BLaER1 (cell line): ENCODE measurements around the gene GTSE1.
"Not testable (repeated sequence)": the region's sequence is repeated elsewhere in the genome, so short reads cannot be mapped to it uniquely, and the experiment has no call there.

Experiments used
- H3K27ac ChIP-seq: shearing (Covaris generic); formaldehyde crosslinking; 2 replicates; pipeline ENCODE4 v1.8.1; 2022
- H3K27me3 ChIP-seq: shearing (Covaris generic); formaldehyde crosslinking; 2 replicates; pipeline ENCODE4 v1.8.1; 2022
- H3K36me3 ChIP-seq: shearing (Covaris generic); formaldehyde crosslinking; 2 replicates; pipeline ENCODE4 v1.8.1; 2022
- H3K4me1 ChIP-seq: shearing (Covaris generic); formaldehyde crosslinking; 2 replicates; pipeline ENCODE4 v1.8.1; 2022
- H3K4me2 ChIP-seq: shearing (Covaris generic); formaldehyde crosslinking; 2 replicates; pipeline ENCODE4 v1.8.1; 2022
- H3K4me3 ChIP-seq: shearing (Covaris generic); formaldehyde crosslinking; 2 replicates; pipeline ENCODE4 v1.8.1; 2022
- H3K9ac ChIP-seq: shearing (Covaris generic); formaldehyde crosslinking; 2 replicates; pipeline ENCODE4 v1.8.1; 2022
- H3K9me3 ChIP-seq: shearing (Covaris generic); formaldehyde crosslinking; 2 replicates; pipeline ENCODE4 v1.8.1; 2022
- H4K20me1 ChIP-seq: shearing (Covaris generic); formaldehyde crosslinking; 2 replicates; pipeline ENCODE4 v1.8.1; 2022
- Cebpa-rat ChIP-seq: shearing (Covaris generic); IDR thresholded peaks from 2 replicates; pipeline ENCODE4 v1.8.1; 2022

GTSE1 gene

DNA sequence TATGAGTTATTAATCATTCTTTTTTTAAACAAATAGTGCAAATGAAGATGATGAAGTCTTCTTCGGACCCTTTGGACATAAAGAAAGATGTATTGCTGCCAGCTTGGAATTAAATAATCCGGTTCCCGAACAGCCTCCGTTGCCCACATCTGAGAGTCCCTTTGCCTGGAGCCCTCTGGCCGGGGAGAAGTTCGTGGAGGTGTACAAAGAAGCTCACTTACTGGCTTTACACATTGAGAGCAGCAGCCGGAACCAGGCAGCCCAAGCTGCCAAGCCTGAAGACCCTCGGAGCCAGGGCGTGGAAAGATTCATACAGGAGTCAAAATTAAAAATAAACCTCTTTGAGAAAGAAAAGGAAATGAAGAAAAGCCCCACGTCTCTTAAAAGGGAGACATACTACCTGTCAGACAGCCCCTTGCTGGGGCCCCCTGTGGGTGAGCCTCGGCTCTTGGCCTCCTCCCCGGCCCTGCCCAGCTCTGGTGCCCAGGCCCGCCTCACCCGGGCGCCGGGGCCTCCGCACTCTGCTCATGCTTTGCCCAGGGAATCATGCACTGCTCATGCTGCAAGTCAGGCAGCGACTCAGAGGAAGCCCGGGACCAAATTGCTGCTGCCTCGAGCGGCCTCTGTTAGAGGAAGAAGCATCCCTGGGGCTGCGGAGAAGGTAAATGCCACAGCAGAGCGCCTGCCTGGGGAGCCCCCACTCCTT, 11.8 kb downstream of the GTSE1 start:
- TF ChIP-seq Cebpa-rat = no peak
- H3K9ac ChIP-seq = no peak overlapping the region
- no peak overlapping the region for H3K4me3 ChIP-seq
- H3K9me3 ChIP-seq = no peaks in the 10 kb centered on the region
- H3K27me3 ChIP-seq = no peaks in the 10 kb centered on the region
- H3K36me3 ChIP-seq = peaks cover 96% of the 10 kb centered on the region
- H3K27ac ChIP-seq = peak overlapping the region; percentile 7; the same call in 1 of the 2 replicates
- H4K20me1 ChIP-seq = peaks cover 58% of the 10 kb centered on the region
- H3K4me2 ChIP-seq = no peak overlapping the region
- H3K4me1 ChIP-seq = peaks cover 5% of the 10 kb centered on the region; the same call in 1 of the 2 replicates

DNA sequence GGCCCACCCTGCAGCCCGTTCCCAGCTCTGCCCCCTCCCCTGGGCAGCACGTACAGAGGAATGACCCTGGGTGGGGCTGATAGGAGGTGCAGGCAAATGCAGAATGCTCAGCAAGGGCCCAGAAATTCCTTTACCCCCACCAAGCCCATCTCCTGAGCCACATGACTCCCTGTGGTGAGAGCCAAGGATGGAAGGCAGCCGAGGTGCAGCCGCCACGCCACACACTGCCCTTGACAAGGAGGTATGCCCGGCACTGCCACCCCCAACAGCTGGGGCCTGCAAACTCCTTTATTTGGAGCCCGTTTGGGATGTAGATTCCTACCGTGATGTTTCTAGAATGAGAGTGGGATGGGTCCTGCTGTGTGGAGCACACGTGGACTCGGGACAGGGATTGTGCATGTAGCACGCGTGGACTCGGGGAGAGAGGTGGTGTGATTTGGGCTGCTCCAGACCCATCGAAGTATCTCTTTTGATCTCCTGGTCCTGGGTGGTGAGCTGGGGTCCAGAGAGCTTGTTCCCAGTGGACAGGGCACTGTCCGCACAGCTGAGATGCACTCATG, 12.9 kb downstream of the GTSE1 start:
- Histone ChIP-seq H3K27me3 (no peaks in the 10 kb centered on the region), H3K4me1 (no peaks in the 10 kb centered on the region), H3K9me3 (no peaks in the 10 kb centered on the region), H3K36me3 (peaks cover 96% of the 10 kb centered on the region), H3K4me2 (no peak overlapping the region), H3K4me3 (no peak overlapping the region), H3K9ac (no peak overlapping the region), H3K27ac (no peak overlapping the region), H4K20me1 (peaks cover 46% of the 10 kb centered on the region)
- no peak for TF ChIP-seq Cebpa-rat

- Histone ChIP-seq H3K9me3 (no peaks in the 10 kb centered on the region), H3K36me3 (peaks cover 100% of the 10 kb centered on the region), H4K20me1 (peaks cover 36% of the 10 kb centered on the region), H3K4me1 (no peaks in the 10 kb centered on the region), H3K4me2 (no peak overlapping the region), H3K27ac (no peak overlapping the region; the same call in 1 of the 2 replicates), H3K4me3 (no peak overlapping the region), H3K27me3 (no peaks in the 10 kb centered on the region), H3K9ac (no peak overlapping the region)
- TF ChIP-seq Cebpa-rat = no peak
These were observed 15.4 kb downstream of the GTSE1 start for GRCh38 chr22:46312056-46312455.

DNA sequence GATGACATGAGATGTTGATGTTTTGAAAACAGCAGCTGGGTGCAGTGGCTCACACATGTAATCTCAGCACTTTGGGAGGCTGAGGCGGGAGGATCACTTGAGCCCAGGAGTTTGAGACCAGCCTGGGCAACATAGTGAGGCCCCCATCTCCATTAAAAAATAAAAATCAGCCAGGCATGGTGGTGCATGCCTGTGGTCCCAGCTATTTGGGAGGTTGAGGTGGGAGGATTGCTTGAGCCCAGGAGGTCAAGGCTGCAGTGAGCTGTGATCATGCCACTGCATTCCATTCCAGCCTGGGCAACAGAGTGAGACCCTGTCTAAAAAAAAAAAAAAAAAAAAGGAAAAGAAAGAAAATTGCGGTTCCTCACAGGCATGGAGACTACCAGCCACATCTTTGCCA, 16.2 kb downstream of the GTSE1 start:
- Histone ChIP-seq H3K36me3 (peaks cover 100% of the 10 kb centered on the region), H4K20me1 (peaks cover 35% of the 10 kb centered on the region)
- H3K4me3 ChIP-seq, H3K9ac ChIP-seq, H3K27ac ChIP-seq, H3K4me1 ChIP-seq, H3K27me3 ChIP-seq, H3K9me3 ChIP-seq, H3K4me2 ChIP-seq: not testable (repeated sequence)

- no peak for TF ChIP-seq Cebpa-rat
- H3K27me3 ChIP-seq = no peaks in the 10 kb centered on the region
- no peak overlapping the region for H3K9ac ChIP-seq
- H3K4me1 ChIP-seq = no peaks in the 10 kb centered on the region
- H3K4me3 ChIP-seq = no peak overlapping the region
- peaks cover 100% of the 10 kb centered on the region for H3K36me3 ChIP-seq
- no peak overlapping the region for H3K27ac ChIP-seq
- no peaks in the 10 kb centered on the region for H3K9me3 ChIP-seq
- H3K4me2 ChIP-seq = no peak overlapping the region
- peaks cover 28% of the 10 kb centered on the region; the same call in 1 of the 2 replicates for H4K20me1 ChIP-seq
These were observed 19.3 kb downstream of the GTSE1 start for GRCh38 chr22:46315976-46316375.

- no peak overlapping the region for H3K27ac ChIP-seq
- H3K4me1 ChIP-seq = no peaks in the 10 kb centered on the region
- no peak overlapping the region for H3K4me2 ChIP-seq
- H3K4me3 ChIP-seq = no peak overlapping the region
- peaks cover 34% of the 10 kb centered on the region; the same call in 1 of the 2 replicates for H4K20me1 ChIP-seq
- H3K9ac ChIP-seq = no peak overlapping the region
- no peak for TF ChIP-seq Cebpa-rat
- no peaks in the 10 kb centered on the region for H3K9me3 ChIP-seq
- H3K36me3 ChIP-seq = peaks cover 100% of the 10 kb centered on the region
- H3K27me3 ChIP-seq = no peaks in the 10 kb centered on the region
These were observed 21.0 kb downstream of the GTSE1 start for GRCh38 chr22:46317646-46318045.

- H3K9ac ChIP-seq = no peak overlapping the region
- peaks cover 100% of the 10 kb centered on the region for H3K36me3 ChIP-seq
- no peaks in the 10 kb centered on the region for H3K9me3 ChIP-seq
- no peak overlapping the region for H3K4me3 ChIP-seq
- H3K4me1 ChIP-seq = no peaks in the 10 kb centered on the region
- TF ChIP-seq Cebpa-rat = no peak
- H3K27me3 ChIP-seq = no peaks in the 10 kb centered on the region
- no peak overlapping the region for H3K4me2 ChIP-seq
- peaks cover 41% of the 10 kb centered on the region; the same call in 1 of the 2 replicates for H4K20me1 ChIP-seq
- no peak overlapping the region for H3K27ac ChIP-seq
These were observed 21.9 kb downstream of the GTSE1 start for GRCh38 chr22:46318576-46318975.

- H3K27me3 ChIP-seq = no peaks in the 10 kb centered on the region
- no peaks in the 10 kb centered on the region for H3K9me3 ChIP-seq
- peaks cover 41% of the 10 kb centered on the region; the same call in 1 of the 2 replicates for H4K20me1 ChIP-seq
- H3K4me1 ChIP-seq = no peaks in the 10 kb centered on the region
- no peak overlapping the region for H3K27ac ChIP-seq
- H3K4me3 ChIP-seq = no peak overlapping the region
- TF ChIP-seq Cebpa-rat = no peak
- no peak overlapping the region; the same call in 1 of the 2 replicates for H3K9ac ChIP-seq
- peaks cover 100% of the 10 kb centered on the region for H3K36me3 ChIP-seq
- no peak overlapping the region for H3K4me2 ChIP-seq
These were observed 22.6 kb downstream of the GTSE1 start for GRCh38 chr22:46319319-46319718.

GRCh38 chr22:46320166-46320710, 23.6 kb downstream of the GTSE1 start:
- Histone ChIP-seq H3K9ac (0 out of 2 replicates have a peak overlapping the region, but pooled peaks have one; percentile 19), H3K9me3 (no peaks in the 10 kb centered on the region), H3K4me1 (no peaks in the 10 kb centered on the region), H3K27me3 (no peaks in the 10 kb centered on the region), H3K4me3 (no peak overlapping the region), H3K27ac (no peak overlapping the region), H3K4me2 (no peak overlapping the region), H3K36me3 (peaks cover 100% of the 10 kb centered on the region), H4K20me1 (peaks cover 41% of the 10 kb centered on the region; the same call in 1 of the 2 replicates)
- TF ChIP-seq Cebpa-rat = no peak

DNA sequence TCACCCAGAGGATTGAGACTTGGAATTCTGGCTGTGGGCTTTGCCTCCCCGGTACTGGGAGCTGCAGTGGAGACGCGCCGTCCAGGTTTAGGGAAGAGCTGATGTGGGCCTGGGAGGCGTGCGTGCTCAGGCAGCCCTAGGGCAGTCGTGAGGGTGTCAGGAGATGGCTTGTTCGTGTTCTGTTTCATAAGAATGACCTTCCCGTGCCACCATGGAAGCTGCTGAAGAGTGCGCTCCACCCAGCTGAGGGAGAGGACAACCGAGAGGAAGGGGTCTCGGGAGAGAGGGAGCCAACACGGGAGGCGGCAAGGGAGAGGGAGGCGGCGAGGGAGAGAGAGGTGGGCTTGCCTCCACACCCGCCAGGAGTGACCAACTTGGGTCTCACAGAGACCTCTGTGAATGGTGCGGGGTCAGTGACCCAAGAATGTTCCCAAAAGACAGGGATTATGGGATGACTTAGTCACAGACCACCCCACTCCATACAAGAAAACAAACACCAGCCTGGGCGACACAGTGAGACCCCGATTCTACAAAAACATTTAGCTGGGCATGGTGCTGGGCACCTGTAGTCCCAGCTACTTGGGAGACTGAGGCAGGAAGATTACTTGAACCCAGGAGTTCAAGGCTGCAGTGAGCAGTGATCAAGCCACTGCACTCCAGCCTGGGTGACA, 24.2 kb downstream of the GTSE1 start:
- no peaks in the 10 kb centered on the region for H3K4me1 ChIP-seq
- H4K20me1 ChIP-seq = peaks cover 41% of the 10 kb centered on the region; the same call in 1 of the 2 replicates
- no peaks in the 10 kb centered on the region for H3K27me3 ChIP-seq
- no peak overlapping the region for H3K27ac ChIP-seq
- peak overlapping the region; percentile 19; the same call in 1 of the 2 replicates for H3K9ac ChIP-seq
- H3K4me3 ChIP-seq = no peak overlapping the region
- no peak overlapping the region for H3K4me2 ChIP-seq
- no peaks in the 10 kb centered on the region for H3K9me3 ChIP-seq
- peaks cover 100% of the 10 kb centered on the region for H3K36me3 ChIP-seq
- TF ChIP-seq Cebpa-rat = no peak
